Trophoblast cell (in vitro differentiated cells and primary cell): Measurements from ENCODE around the gene MNDA. TPM values are rescaled to one million over a fixed set of nuclear protein-coding genes. Genes with fewer than 3 reads are reported as not detected.

ENCODE experiments used
- DNase-seq, 2 donors: peaks; one replicate each; pipeline ENCODE4 v3.0.0-alpha.2; 2016
- H2AFZ ChIP-seq: 2 replicates; pipeline ENCODE4 v1.6.1; 2013; ENCODE audit warnings: low read length, moderate library complexity, mild to moderate bottlenecking; ENCODE audit not compliant: insufficient read depth, poor library complexity
- H2AK5ac ChIP-seq: 2 replicates; pipeline ENCODE4 v1.6.1; 2013; ENCODE audit warnings: mild to moderate bottlenecking, low read length
- H2BK120ac ChIP-seq: 2 replicates; pipeline ENCODE4 v1.6.1; 2013; ENCODE audit warnings: low read length, mild to moderate bottlenecking, moderate library complexity; ENCODE audit not compliant: insufficient read depth, poor library complexity
- H2BK12ac ChIP-seq: 2 replicates; pipeline ENCODE4 v1.6.1; 2013; ENCODE audit warnings: mild to moderate bottlenecking, low read length, moderate library complexity
- H2BK5ac ChIP-seq: 2 replicates; pipeline ENCODE4 v1.6.1; 2013; ENCODE audit warnings: low read length, low read depth, moderate library complexity, mild to moderate bottlenecking; ENCODE audit not compliant: poor library complexity
- H3K14ac ChIP-seq: 2 replicates; pipeline ENCODE4 v1.6.1; 2013; ENCODE audit warnings: mild to moderate bottlenecking, low read length
- H3K18ac ChIP-seq: 2 replicates; pipeline ENCODE4 v1.6.1; 2013; ENCODE audit warnings: mild to moderate bottlenecking, low read length
- H3K23ac ChIP-seq: 2 replicates; pipeline ENCODE4 v1.6.1; 2013; ENCODE audit warnings: low read length
- H3K27ac ChIP-seq: 2 replicates; pipeline ENCODE4 v1.5.1; 2013; ENCODE audit warnings: low read depth, mild to moderate bottlenecking, inconsistent platforms, low read length, moderate library complexity
- H3K27me3 ChIP-seq: 2 replicates; pipeline ENCODE4 v1.6.1; 2013; ENCODE audit warnings: inconsistent platforms, mild to moderate bottlenecking, low read length, moderate library complexity; ENCODE audit not compliant: insufficient read depth
- H3K36me3 ChIP-seq, 2 experiments: 1 replicate in 1 of 2; 2 replicates in 1 of 2; pipeline ENCODE4 v1.6.1; 2013; ENCODE audit warnings: low read length in 2 of 2, mild to moderate bottlenecking in 2 of 2, moderate library complexity in 1 of 2; ENCODE audit not compliant: insufficient read depth in 2 of 2, control insufficient read depth in 1 of 2
- H3K4ac ChIP-seq: 2 replicates; pipeline ENCODE4 v1.6.1; 2013; ENCODE audit warnings: low read depth, mild to moderate bottlenecking, low read length, moderate library complexity
- H3K4me1 ChIP-seq, 2 experiments: 1 replicate in 1 of 2; 2 replicates in 1 of 2; pipeline ENCODE4 v1.6.1; 2013; ENCODE audit warnings: low read length in 2 of 2, mild to moderate bottlenecking in 2 of 2, moderate library complexity in 1 of 2; ENCODE audit not compliant: insufficient read depth in 2 of 2, control insufficient read depth in 1 of 2
- H3K4me2 ChIP-seq: 2 replicates; pipeline ENCODE4 v1.6.1; 2013; ENCODE audit warnings: inconsistent platforms, mild to moderate bottlenecking, low read length, moderate library complexity
- H3K4me3 ChIP-seq: 2 replicates; pipeline ENCODE4 v1.5.1; 2013; ENCODE audit warnings: mild to moderate bottlenecking, low read depth, low read length, inconsistent platforms
- H3K79me1 ChIP-seq: one replicate; pipeline ENCODE4 v1.6.1; 2013; ENCODE audit warnings: low read length
- H3K79me2 ChIP-seq: 2 replicates; pipeline ENCODE4 v1.6.1; 2013; ENCODE audit warnings: low read length, mild to moderate bottlenecking; ENCODE audit not compliant: control insufficient read depth, insufficient read depth, poor library complexity
- H3K9ac ChIP-seq: 2 replicates; pipeline ENCODE4 v1.6.1; 2013; ENCODE audit warnings: mild to moderate bottlenecking, low read length
- H3K9me3 ChIP-seq: 2 replicates; pipeline ENCODE4 v1.6.1; 2013; ENCODE audit warnings: low read depth, mild to moderate bottlenecking, control low read depth, inconsistent platforms, low read length; ENCODE audit not compliant: insufficient read depth
- H4K12ac ChIP-seq: 2 replicates; pipeline ENCODE4 v1.6.1; 2013; ENCODE audit warnings: low read depth, mild to moderate bottlenecking, low read length, moderate library complexity
- H4K8ac ChIP-seq: 2 replicates; pipeline ENCODE4 v1.6.1; 2013; ENCODE audit warnings: low read depth, mild to moderate bottlenecking, low read length, moderate library complexity
- H4K91ac ChIP-seq: one replicate; pipeline ENCODE4 v1.6.1; 2013; ENCODE audit warnings: low read depth, mild to moderate bottlenecking, low read length, moderate library complexity
- WGBS: extraction: QIAGEN DNeasy Blood & Tissue Kit; methylation state at CpG from one replicate; pipeline ENCODE4 v1.1.7; 2013; ENCODE audit warnings: missing lambda C conversion rate; ENCODE audit not compliant: insufficient read length, insufficient coverage; ENCODE audit errors: extremely low coverage; 5-methylcytosine and 5-hydroxymethylcytosine counted together
- polyA plus RNA-seq: library from polyadenylated mRNA; stranded (reverse); fragments of 200-250 nt; gene quantifications from 2 replicates; pipeline ENCODE4 v1.2.3, GENCODE V29; 2013

The MNDA gene
- 0.03 and 0.06 TPM in 2 replicates for polyA plus RNA-seq

DNA sequence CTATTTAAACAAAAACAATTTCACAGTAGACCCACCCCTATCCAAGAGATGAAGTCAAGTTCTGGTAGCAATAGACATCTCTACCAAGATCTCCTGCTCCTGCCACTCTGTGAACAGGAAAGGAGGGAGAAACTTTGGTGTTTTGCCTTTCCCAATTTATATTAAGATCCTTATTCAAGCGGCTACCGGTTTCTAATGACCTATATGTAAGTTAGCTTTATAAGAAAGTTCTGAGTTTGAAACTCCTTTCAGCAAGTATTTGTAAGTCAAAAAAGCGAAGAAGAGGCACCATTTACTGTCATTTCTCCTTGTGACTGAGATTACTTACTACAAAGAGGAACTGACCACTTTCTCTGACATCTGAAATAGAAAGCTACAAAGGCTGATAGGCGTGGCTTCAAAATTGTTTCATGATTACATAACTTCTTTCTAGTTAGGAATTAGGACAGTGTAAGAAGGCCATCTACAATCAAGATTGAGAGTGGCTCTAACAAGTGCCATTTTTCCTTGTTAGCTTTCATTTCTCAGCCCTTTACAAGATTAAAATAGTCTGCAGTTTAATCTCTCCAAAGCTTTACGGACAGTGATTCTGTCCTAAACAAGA, at the start of gene MNDA:
MNDA (plus strand) TSS at position 448 of the 604 bp plus-strand sequence. CDS start 10,803 bp downstream, outside the sequence.
- H2AK5ac ChIP-seq: no peak within 1 kb of the TSS
- no peak within 1 kb of the TSS for H3K4me2 ChIP-seq
- H3K9ac ChIP-seq: no peak within 1 kb of the TSS
- peaks cover 6% of the 10 kb centered on the region for H3K9me3 ChIP-seq
- no peak within 1 kb of the TSS for H3K23ac ChIP-seq
- no peak within 1 kb of the TSS for H4K12ac ChIP-seq
- no peak within 1 kb of the TSS for H4K91ac ChIP-seq
- H3K4me1 ChIP-seq: no peaks in the 10 kb centered on the region
- H3K4ac ChIP-seq: no peak within 1 kb of the TSS
- H2BK5ac ChIP-seq: no peak within 1 kb of the TSS
- no peak within 1 kb of the TSS for H4K8ac ChIP-seq
- no peaks in the 10 kb centered on the region for H3K79me2 ChIP-seq
- no CpG with 5 or more reads among the region's 5 CpGs for WGBS
- no peak within 1 kb of the TSS for H3K14ac ChIP-seq
- no peaks in the 10 kb centered on the region for H3K36me3 ChIP-seq
- no peak within 1 kb of the TSS for H3K18ac ChIP-seq
- no peak within 1 kb of the TSS for H2AFZ ChIP-seq
- no peaks in the 10 kb centered on the region for H3K27me3 ChIP-seq
- H3K4me3 ChIP-seq: no peak within 1 kb of the TSS
- H2BK12ac ChIP-seq: no peak within 1 kb of the TSS
- peak in 1 of 2 donors; percentile 35 for DNase-seq
- no peak within 1 kb of the TSS for H3K27ac ChIP-seq
- no peak within 1 kb of the TSS for H2BK120ac ChIP-seq
- no peaks in the 10 kb centered on the region for H3K79me1 ChIP-seq

DNA sequence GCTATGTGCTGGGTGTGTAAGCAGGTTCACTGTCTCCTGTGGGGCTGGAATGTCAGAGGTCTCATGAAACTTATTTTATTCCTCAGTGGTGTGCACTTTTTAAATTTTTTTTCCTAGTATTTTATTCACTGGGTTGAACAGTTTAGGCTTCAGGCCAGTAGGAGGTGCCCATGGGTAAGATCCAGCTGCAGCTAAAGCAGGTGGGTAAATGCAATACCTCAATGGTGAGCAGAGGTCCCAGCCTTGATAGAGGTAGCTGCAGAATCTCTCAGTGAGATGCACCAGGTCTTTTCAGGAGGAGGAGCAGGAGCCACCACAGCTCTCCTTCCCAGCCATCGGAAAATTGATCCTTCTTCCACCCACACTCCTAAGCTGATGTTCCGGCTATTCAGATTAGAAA, 37.5 kb upstream of the MNDA start:
- WGBS: no CpG with 5 or more reads among the region's 2 CpGs
- Histone ChIP-seq H4K8ac (no peak overlapping the region), H2AK5ac (no peak overlapping the region), H3K4ac (no peak overlapping the region), H3K18ac (no peak overlapping the region), H3K4me2 (no peak overlapping the region), H3K79me1 (no peaks in the 10 kb centered on the region), H3K9ac (no peak overlapping the region), H4K91ac (no peak overlapping the region), H3K9me3 (no peaks in the 10 kb centered on the region), H3K36me3 (no peaks in the 10 kb centered on the region), H2BK5ac (no peak overlapping the region), H2BK12ac (no peak overlapping the region), H3K79me2 (no peaks in the 10 kb centered on the region), H2BK120ac (no peak overlapping the region), H3K4me1 (no peaks in the 10 kb centered on the region), H3K4me3 (no peak overlapping the region), H3K27ac (no peak overlapping the region), H2AFZ (no peak overlapping the region), H3K14ac (no peak overlapping the region), H3K23ac (no peak overlapping the region), H4K12ac (no peak overlapping the region), H3K27me3 (no peaks in the 10 kb centered on the region)
- DNase-seq: peak in 1 of 2 donors; percentile 4

DNA sequence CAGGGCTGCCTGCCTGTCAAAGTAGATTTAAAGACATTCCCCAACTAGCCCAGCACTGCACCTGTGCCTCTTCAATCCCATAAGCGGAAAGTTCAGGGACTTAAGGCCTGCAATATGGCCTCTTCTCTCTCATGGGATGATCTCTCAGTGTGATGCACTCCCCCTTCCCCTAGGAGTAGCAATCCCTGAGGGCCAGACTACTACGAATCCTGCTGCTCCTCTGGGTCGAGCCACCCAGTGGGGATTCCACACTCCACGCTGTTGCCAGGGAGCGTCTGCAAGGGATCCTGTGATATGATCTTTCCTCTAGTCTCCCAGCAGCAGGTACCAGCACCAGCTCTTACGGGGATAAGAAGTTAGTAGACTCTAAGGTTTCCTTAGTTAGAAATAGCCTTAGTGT, 36.9 kb upstream of the MNDA start:
- H3K9me3 ChIP-seq: no peaks in the 10 kb centered on the region
- no peak overlapping the region for H2AFZ ChIP-seq
- H3K79me2 ChIP-seq: no peaks in the 10 kb centered on the region
- no peak overlapping the region for H3K9ac ChIP-seq
- no peak overlapping the region for H4K91ac ChIP-seq
- no peaks in the 10 kb centered on the region for H3K79me1 ChIP-seq
- no peak overlapping the region for H3K27ac ChIP-seq
- no CpG with 5 or more reads among the region's 6 CpGs for WGBS
- H2BK12ac ChIP-seq: no peak overlapping the region
- H3K4me2 ChIP-seq: no peak overlapping the region
- H3K27me3 ChIP-seq: no peaks in the 10 kb centered on the region
- H4K12ac ChIP-seq: no peak overlapping the region
- no peak overlapping the region for H2AK5ac ChIP-seq
- no peak overlapping the region for H3K14ac ChIP-seq
- DNase-seq: no peak
- no peak overlapping the region for H3K18ac ChIP-seq
- no peaks in the 10 kb centered on the region for H3K4me1 ChIP-seq
- H4K8ac ChIP-seq: no peak overlapping the region
- H2BK5ac ChIP-seq: no peak overlapping the region
- H3K23ac ChIP-seq: no peak overlapping the region
- no peak overlapping the region for H3K4me3 ChIP-seq
- no peaks in the 10 kb centered on the region for H3K36me3 ChIP-seq
- H2BK120ac ChIP-seq: no peak overlapping the region
- H3K4ac ChIP-seq: no peak overlapping the region

DNA sequence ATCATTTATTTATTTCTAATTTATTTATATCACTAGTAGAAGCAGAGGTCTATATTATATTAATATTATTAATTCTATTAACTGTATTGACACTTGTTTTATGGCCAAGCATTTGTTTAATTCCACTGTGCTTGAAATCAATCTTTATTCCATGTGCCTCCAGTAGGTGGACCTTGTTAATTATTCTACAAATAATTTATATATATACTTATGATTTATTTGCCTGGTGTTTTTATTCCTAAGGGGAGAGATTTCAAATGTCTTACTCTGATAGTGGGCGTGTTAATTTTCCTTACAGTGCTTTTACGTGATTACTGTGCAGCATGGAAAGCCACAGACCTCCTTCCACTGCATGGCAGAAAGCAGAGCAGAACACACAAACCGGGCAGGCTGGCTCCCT, 32.6 kb upstream of the MNDA start:
- Histone ChIP-seq H3K36me3 (no peaks in the 10 kb centered on the region), H2AFZ (no peak overlapping the region), H3K9ac (no peak overlapping the region), H3K4me1 (no peaks in the 10 kb centered on the region), H3K27me3 (no peaks in the 10 kb centered on the region), H3K4me2 (no peak overlapping the region), H3K27ac (no peak overlapping the region), H4K12ac (no peak overlapping the region), H3K4me3 (no peak overlapping the region), H3K18ac (no peak overlapping the region), H4K91ac (no peak overlapping the region), H3K14ac (no peak overlapping the region), H3K79me1 (no peaks in the 10 kb centered on the region), H2BK120ac (no peak overlapping the region), H2AK5ac (no peak overlapping the region), H3K79me2 (no peaks in the 10 kb centered on the region), H4K8ac (no peak overlapping the region), H3K4ac (no peak overlapping the region), H3K9me3 (no peaks in the 10 kb centered on the region), H2BK5ac (no peak overlapping the region), H3K23ac (no peak overlapping the region), H2BK12ac (no peak overlapping the region)
- DNase-seq: no peak
- WGBS: no CpG with 5 or more reads among the region's 3 CpGs
